ENCODE results near the gene PRR23E. TPM values are rescaled to one million over a fixed set of nuclear protein-coding genes. Genes with fewer than 3 reads are reported as not detected.

Gene PRR23E
- total RNA-seq, 1 donor from 2014 or later, result not detected

DNA sequence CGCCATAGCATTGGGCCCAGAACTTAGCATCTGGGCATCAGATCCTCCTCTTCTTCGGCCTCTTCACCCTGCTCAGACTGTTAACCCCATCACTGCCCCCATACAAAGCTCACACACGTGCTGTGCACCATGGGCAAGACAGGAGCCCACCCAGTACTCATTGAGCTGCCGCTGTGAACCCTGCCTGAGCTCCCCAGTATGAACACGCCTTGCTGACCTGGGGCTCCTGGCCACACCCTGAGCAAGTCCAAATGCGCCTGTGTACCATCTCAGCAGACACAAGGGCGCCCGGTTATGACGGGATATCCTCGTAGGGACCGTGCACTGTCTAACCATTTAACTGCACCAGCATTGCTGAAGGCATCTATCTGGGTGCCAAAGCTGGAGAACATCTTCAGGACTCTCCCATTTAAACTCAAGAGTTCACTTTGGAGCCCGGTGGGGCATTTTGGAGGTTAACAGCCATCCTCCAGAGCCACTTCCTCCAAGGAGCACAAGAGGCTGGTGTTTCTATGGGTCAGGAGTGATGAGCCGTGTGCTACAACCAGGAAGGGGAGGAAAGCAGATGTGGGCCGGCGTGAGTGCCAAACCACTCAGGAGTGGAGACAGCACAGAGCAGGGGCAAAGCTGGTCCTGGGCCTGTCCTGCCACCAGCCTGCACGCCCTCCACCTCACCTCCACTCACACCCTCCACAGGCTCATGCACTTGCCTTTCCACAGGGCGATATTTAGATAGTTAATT, 12.1 kb downstream of the PRR23E start:
- ATAC-seq, result no peak
- intact Hi-C loops (cut with DNase I), result no loop called here
- DNase-seq (ENCODE audit: low spot score), result no peak

- intact Hi-C loops (cut with DNase I), result no loop called here
- ATAC-seq (no peak), DNase-seq (ENCODE audit: low spot score) (no peak)
These were observed 13.2 kb downstream of the PRR23E start for GRCh38 chr3:127206154-127206553.

GRCh38 chr3:127206611-127207516, 13.9 kb downstream of the PRR23E start:
- intact Hi-C loops (cut with DNase I), result no loop called here
- ATAC-seq, result no peak
- DNase-seq (ENCODE audit: low spot score), result no peak

DNA sequence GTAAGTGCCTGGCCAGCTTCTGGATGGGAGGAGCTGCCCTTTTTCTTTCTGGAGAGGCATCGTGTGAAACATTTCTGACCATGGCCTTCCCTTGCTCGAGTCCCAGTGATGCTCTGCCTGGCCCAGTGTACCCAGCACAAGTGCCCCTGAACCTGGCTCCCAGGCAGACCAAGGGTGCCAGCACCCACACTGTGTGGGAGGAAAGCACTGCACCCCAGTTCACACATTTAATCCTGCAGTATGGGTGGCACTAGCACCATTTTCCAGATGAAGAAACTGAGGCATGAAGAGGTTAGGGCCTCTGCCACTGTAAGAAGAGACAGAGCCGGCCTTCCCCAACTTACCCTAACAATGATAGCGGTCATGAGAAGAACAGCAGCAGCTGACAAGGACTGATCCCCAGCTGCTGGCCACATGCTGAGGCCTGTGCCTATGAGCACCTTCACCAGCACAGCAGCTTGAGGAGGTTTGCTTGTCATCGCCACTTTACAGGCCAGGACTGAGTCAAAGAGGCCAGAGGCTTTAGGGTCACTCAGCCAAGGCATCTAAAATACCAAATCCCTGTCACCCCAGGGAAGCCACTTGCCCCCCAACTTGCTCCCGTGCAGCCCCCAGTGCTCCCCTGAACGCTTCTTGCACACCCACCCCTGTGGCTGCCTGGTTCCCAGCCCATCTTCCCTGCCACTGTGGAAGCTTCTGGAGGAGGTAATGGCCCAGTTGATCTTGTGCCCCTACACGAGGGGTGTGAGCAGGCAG, 15.0 kb downstream of the PRR23E start:
- no peak for ATAC-seq
- intact Hi-C loops (cut with DNase I), result no loop called here
- no peak for DNase-seq (ENCODE audit: low spot score)

- ATAC-seq (no peak), DNase-seq (ENCODE audit: low spot score) (no peak)
- intact Hi-C loops (cut with DNase I), result no loop called here
These were observed 15.7 kb downstream of the PRR23E start for GRCh38 chr3:127208483-127209100.

DNA sequence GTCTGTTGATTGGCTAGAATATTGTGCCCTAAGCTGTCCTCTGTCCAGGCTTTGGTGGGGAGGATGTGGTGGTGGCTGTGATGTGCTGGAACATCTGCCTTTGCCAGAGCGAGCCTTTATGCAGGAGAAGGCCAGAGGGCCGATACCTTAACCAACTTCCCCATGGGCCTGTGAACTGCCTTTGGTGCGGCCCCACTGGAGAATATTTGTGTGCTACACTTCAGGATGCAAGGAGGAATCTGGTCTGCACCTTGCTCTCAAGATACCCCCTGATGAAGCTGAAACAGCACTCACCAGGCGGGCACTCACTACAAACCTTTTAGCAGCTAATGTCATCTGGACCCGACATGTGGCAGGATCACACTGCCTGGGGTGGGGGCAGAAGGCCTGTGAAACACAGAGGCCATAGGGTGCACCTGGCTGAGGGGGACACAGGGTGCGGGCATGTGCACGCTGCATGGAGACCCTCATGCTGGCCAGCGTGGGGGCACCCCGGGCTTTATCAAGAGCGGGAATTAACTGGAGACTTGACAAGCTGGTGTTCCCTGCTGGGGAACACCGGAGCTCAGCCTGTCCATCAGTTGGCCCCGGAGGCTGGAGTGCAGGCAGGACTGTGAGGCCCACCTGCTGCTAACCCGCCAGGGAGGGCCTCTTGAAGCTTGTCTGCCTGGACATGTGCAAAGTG, 16.4 kb downstream of the PRR23E start:
- intact Hi-C loops (cut with DNase I), result no loop called here
- no peak for DNase-seq (ENCODE audit: low spot score)
- ATAC-seq, result no peak

DNA sequence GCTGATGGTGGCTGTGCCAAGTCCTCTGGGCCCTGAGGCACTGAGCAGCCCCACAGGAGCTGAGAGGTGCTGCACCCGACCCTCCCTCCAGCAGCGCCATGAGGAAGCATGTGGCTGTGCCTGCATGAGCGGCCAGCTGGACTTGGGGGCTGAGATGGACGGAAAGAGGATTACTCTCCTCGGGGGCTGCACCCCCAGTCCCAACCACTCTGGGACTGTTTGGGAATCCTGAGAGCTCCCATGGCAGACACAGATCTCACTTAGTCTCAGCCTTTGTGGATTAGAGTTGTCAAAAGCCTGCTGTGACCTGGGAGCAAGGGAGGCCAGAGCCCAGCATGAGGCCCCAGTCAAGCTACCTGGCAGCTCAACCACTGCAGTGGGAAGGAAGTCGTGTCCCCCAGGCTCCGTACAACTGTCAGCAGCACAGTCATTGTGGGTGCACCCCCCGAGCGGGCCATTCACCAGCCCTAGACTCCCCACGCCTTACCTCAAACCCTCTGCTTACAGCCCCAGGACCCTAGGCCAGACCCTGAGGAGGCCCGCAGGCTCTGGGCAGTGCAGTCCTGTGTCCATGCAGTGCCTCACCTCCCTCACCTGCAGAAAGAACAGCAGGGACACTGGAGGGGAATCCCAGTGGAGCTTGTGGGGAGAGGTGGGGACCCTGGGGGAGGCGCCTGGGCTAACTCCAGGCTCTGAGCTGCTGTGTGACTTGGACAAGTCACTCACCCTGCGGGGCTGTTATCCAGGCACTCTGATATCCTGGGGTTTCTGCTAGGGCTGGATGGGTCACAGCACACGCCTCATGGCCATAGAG, 17.1 kb downstream of the PRR23E start:
- intact Hi-C loops (cut with DNase I), result no loop called here
- DNase-seq (ENCODE audit: low spot score), result no peak
- no peak for ATAC-seq

- ATAC-seq, result no peak
- no peak for DNase-seq (ENCODE audit: low spot score)
- intact Hi-C loops (cut with DNase I), result no loop called here
These were observed 17.7 kb downstream of the PRR23E start for GRCh38 chr3:127210654-127210943.

DNA sequence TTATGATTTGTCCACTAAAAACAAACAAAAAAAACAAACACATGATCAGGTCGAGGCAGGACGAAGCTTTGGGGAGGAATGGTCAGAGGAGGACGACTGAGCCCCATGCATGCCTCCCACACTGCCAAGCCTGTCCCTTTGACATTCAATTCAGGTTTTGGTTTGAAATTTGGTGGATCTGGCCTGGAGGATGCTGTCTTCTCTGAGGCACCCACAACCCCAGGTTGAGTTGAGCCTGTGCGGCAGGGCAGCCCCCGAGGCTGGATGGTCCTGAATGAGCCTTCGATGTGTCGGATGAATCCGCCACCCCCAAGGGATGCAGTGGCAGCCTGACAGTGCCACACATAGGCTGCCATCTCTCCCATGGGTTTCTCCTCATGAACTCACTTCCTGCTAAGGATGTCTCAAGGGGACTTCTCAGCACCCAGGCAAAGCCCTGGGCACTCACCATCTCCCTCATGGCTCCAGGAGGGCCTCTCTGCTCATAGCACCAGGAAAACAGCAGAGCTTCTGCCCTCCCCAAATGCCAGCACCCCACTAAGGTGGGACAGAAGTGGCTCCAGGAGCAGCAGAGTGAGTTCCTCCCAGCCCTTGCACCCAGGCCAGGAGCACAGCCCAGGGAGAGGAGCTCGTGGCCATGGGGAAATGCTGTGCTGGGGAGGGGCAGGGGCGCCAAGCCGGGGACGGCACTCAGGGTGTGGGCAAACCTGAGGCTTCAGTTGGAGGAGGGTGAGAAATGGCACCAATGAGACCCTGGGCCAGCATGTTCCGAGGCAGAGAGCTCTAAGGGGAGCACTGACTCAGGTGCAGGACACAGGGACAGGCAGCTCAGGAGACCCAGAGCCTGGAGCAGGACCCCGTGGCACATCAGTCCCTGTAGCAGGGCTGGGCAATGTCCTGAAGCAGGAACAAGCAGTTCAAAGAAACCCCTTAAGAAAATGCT, 18.5 kb downstream of the PRR23E start:
- no peak for ATAC-seq
- intact Hi-C loops (cut with DNase I), result no loop called here

GRCh38 chr3:127212231-127212630, 19.3 kb downstream of the PRR23E start:
- intact Hi-C loops (cut with DNase I), result no loop called here
- no peak for ATAC-seq
- no peak for DNase-seq (ENCODE audit: low spot score)

More for the DNA sequence above, 18.5 kb downstream of the PRR23E start:
- no peak for DNase-seq (ENCODE audit: low spot score)

DNA sequence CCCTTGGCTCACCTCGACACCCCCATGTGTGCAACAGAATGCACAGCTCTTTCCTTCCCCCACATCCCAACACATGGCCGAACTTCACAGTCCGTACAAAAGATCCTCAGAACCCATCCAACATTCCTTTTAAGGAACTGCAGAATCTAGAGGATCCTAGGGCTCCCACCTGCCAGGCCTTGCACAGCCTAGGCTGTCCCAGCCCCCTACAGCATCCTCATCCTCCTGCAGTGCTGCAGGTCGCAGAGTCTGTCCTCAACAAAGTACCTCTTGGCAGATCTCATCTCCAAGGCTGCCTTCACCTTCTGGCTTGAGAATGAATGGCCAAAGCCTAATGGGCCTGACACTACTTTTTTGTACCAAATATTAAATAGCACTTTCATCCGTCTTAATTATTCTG, 19.8 kb downstream of the PRR23E start:
- intact Hi-C loops (cut with DNase I), result no loop called here
- DNase-seq (ENCODE audit: low spot score) (no peak), ATAC-seq (no peak)

DNA sequence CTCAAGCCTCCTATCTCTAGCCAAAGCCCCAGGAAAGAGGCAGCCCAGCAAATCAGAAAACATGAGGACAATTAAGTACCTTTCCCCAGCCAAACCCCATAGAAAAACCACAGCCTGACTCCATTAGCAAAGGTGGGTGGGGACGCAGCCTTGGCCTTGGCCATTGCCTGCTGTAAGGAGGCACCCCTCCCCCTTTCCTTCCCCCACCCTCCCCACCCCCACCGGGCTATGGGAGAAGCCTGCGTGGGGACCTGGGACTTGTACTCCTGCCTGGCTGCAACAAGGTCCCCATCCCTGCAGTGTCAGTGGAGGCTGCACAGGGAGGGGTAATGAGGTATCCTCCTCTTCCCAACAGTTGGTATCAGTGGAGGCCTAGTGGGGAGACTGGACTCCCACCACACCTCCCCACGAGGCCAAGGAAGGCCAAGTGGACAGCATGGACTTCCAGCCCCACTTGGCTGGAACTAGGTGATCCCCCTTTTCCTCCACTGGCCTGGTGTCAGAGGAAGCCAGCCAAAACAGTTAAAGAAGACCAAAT, 20.5 kb downstream of the PRR23E start:
- intact Hi-C loops (cut with DNase I), result no loop called here
- no peak for DNase-seq (ENCODE audit: low spot score)
- no peak for ATAC-seq

GRCh38 chr3:127214975-127215374, 22.0 kb downstream of the PRR23E start:
- DNase-seq (ENCODE audit: low spot score) (no peak), ATAC-seq (no peak)
- intact Hi-C loops (cut with DNase I), result no loop called here

DNA sequence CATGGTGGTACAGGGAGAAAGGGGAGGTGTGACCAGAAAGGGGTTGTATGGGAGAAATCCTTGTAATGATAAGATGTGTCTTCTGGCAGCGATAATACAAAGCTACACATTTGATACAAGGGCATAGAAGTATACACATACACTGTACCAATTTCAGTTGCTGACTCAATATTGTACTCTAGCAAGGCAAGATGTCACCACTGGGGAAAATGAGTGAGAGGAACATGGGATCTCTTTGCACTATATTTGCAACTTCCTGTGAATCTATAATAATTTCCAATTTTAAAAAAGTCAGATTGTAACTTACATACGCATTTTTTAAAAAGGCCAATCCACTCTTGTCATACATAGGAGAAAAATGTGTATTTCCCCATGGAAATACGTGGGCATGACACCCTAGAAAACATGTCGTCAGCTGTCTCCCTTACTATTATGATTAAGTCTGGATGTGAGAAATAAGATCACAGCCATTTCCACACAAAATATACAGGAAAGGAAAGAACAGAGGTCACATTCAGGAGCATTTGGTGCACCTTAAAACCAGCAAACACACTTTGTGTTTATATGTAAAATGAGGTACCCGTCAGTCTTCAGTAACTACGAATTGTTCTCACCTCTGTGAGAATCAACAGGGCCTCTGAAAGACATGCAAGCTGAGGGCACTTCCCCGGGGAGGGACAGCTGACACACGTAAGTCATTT, 22.9 kb downstream of the PRR23E start:
- ATAC-seq, result no peak
- intact Hi-C loops (cut with DNase I), result no loop called here
- DNase-seq (ENCODE audit: low spot score), result no peak

DNA sequence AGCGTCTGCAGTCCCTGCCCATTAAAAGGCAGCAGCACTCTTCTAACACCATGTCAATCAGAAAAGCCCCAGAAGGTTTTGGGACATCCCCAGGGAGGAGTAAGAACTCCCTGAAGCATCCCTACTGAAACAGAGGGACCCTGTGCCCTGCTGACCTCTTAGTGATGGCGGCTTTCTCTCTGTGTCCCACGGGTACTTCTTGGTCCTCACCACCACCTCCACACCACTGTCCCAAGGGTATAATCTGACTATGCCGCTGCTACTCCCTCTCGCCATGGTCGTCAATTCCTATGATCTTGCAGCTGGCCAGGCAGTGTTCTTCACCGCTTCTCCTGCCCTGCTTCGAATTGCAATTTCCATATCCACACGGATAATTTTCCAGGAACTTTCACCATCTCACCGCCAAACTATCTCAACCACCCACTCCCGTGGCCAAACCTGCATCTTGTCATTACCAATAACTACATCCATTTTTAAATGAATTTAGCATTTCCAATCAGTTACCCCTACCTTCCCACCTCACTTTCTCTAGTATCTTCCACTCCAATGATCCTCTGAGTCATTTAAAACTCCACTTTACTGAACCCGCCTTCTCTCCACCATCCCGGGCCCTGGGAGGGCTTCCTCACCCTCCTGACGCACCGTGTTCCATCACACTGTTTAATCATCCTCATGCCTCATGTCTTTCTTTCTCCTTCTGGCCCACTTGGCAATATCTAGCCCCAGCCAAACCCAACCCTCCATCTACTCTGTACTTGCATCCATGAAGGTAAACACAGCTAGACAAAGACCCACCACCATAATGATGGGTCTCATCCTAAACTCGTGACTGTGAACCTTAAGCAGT, 23.7 kb downstream of the PRR23E start:
- ATAC-seq, result no peak
- no peak for DNase-seq (ENCODE audit: low spot score)
- intact Hi-C loops (cut with DNase I), result no loop called here

Data from sciatic nerve (tissue), 2 donors.